GM10847 (cell line): ENCODE measurements around the gene COL4A2.

ENCODE experiments used
- POLR2A ChIP-seq: IDR thresholded peaks from 2 replicates; pipeline ENCODE4 v1.6.1; 2011; ENCODE audit not compliant: insufficient read length; ENCODE audit errors: extremely low read depth

Gene COL4A2

GRCh38 chr13:110521946-110522345 is 214.9 kb downstream of the COL4A2 start:
- TF ChIP-seq POLR2A, result no peak

GRCh38 chr13:110522721-110523120 is 215.6 kb downstream of the COL4A2 start:
- no peak for TF ChIP-seq POLR2A

GRCh38 chr13:110523180-110523579 is 216.1 kb downstream of the COL4A2 start:
- TF ChIP-seq POLR2A, result no peak

- TF ChIP-seq POLR2A, result no peak
Measured at GRCh38 chr13:110523838-110524540, 216.9 kb downstream of the COL4A2 start.

GRCh38 chr13:110524541-110525257 is 217.6 kb downstream of the COL4A2 start:
- TF ChIP-seq POLR2A, result no peak

- no peak for TF ChIP-seq POLR2A
Measured at GRCh38 chr13:110525328-110526319, 218.5 kb downstream of the COL4A2 start.

- no peak for TF ChIP-seq POLR2A
Measured at GRCh38 chr13:110528371-110528770, 221.3 kb downstream of the COL4A2 start.

- no peak for TF ChIP-seq POLR2A
Measured at GRCh38 chr13:110528911-110529310, 221.8 kb downstream of the COL4A2 start.

- no peak for TF ChIP-seq POLR2A
Measured at GRCh38 chr13:110529522-110530311, 222.6 kb downstream of the COL4A2 start.

GRCh38 chr13:110531100-110531499 is 224.0 kb downstream of the COL4A2 start:
- TF ChIP-seq POLR2A, result no peak

- TF ChIP-seq POLR2A, result no peak
Measured at GRCh38 chr13:110531671-110532083, 224.6 kb downstream of the COL4A2 start.

- TF ChIP-seq POLR2A, result no peak
Measured at GRCh38 chr13:110533771-110534670, 226.9 kb downstream of the COL4A2 start.

- no peak for TF ChIP-seq POLR2A
Measured at GRCh38 chr13:110535526-110535925, 228.4 kb downstream of the COL4A2 start.
